GM08714 (cell line): ENCODE results near the gene MRPS6.

Experiments
- H3K4me3 ChIP-seq: fragments of 200-500 bp; sonication (Bioruptor generic); 2 replicates; pipeline ENCODE4 v1.5.1; 2014; ENCODE audit warnings: mild to moderate bottlenecking, low read length, inconsistent platforms
- ZNF274 ChIP-seq: IDR thresholded peaks from 2 replicates; pipeline ENCODE4 v1.6.1; 2012; ENCODE audit warnings: mild to moderate bottlenecking, low read depth, low read length

MRPS6 gene

DNA sequence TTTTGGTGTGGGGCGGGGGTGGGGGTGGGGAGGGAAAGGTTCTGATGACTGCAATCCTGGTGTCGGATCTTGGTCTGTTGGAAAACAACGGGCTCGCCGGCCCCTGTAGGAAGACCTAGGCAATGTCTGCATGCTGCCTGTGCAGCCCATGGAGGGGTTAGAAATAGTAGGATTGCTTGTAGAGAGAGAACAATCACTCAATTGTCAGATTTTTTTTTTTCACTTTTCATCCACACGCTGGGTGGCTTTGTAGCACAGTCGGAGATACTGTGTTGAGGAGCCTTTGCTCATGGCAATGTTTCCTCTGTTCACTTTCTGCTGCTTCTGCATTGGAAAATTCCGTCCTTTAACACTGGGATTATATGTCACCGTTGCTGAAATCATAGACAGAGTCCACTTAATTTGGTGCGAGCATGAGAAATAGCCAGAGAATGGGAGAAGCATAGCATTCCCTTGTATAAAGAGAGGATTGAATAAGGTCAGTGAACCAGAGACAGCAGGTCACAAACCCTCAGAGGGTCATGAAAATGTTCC, 107.5 kb downstream of the MRPS6 start:
- H3K4me3 ChIP-seq, result no peak overlapping the region
- TF ChIP-seq ZNF274, result no peak

DNA sequence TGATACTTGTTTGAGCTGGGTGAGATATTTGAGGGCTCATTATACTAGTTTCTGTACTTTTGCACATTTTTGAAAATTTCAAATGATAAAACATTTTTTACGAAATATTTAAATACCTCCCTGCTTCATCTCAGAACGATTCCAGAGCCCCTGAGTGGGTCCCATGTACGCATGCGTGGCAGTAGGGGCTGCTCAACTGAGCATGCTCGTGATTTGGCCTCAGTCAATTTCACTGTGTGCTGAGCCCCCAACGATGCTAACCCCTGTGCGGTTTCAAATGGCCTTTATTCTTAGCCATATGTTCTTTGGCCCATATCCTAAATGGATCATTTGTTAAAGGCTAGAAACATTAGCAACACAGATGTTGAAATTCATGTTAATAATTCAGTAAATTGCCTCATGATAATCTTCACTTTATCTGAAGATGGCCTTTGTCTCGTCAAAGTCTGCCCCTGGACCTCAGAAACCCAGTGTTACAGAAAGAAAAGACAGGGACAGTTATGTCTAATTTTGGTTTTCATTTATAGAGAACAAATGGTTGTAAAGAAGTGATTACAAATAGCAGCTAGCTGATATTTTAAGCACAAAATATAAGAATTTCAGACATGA, 108.2 kb downstream of the MRPS6 start:
- TF ChIP-seq ZNF274, result no peak
- no peak overlapping the region for H3K4me3 ChIP-seq

DNA sequence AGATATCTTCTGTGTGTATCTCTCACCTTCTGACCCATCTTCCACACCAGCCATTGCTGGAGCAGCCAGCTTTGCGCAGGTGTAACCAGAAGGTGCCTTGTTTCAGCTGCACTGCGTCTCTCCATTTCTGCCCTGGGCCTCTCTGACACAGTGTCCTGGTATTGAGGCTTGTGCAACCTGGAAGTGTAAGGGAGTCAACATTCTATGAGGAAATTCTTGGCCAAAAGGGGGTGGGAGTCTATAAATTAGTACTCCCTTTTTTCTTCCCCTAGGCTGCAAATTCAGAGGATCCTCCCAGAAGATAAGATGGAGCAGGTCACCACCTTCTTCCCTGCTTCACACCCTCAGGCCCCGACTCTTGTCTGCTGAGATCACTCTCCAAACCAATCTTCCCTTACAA, 109.1 kb downstream of the MRPS6 start:
- no peak overlapping the region for H3K4me3 ChIP-seq
- no peak for TF ChIP-seq ZNF274

DNA sequence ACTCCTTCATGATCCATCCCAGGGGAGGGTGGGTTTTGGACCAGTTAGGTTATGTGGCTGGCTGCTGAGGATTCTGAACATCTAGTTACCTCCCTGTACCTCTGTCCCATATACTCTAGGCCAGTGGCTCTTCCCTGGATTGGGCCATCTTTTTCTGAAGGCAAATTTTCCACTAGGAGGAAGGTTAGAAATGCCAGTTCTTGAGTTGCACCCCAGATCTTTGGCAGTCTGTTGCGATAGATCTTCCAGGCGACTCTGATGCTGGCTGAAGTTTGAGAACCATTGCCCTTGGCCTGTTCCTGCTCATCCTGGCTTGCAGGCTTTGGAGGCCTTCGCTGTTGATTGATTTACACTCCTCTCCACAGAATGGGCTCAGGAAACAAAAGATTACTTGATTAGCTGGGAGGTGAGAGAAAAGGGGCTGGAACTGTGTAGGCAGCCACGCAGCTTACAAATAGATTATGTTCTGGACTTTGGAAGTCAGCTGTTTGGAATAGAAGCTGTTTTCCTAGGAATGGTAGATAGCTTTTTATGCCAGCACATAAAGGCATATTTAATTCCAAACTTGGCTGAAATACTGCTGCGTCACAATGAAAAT, 110.1 kb downstream of the MRPS6 start:
- no peak for TF ChIP-seq ZNF274
- H3K4me3 ChIP-seq, result no peak overlapping the region

DNA sequence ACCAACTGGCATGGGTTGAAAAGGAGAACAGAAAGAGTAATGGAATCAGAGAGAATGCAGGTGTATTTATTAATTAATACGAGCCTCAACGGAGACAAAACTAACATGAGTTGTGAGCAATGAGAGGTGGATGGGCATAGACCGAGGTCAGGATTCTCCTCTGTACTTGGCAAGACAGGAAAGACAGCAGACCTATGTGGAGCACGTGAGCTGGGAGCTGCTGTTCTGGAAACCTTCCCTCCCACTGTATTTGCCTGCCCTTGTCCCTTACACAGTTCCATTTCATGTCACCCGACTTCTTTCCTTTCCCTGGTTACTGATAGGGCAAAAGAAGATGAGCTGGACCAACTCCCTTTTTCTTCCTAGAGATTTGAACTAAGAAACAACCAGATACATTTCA, 110.9 kb downstream of the MRPS6 start:
- H3K4me3 ChIP-seq, result no peak overlapping the region
- TF ChIP-seq ZNF274, result no peak

DNA sequence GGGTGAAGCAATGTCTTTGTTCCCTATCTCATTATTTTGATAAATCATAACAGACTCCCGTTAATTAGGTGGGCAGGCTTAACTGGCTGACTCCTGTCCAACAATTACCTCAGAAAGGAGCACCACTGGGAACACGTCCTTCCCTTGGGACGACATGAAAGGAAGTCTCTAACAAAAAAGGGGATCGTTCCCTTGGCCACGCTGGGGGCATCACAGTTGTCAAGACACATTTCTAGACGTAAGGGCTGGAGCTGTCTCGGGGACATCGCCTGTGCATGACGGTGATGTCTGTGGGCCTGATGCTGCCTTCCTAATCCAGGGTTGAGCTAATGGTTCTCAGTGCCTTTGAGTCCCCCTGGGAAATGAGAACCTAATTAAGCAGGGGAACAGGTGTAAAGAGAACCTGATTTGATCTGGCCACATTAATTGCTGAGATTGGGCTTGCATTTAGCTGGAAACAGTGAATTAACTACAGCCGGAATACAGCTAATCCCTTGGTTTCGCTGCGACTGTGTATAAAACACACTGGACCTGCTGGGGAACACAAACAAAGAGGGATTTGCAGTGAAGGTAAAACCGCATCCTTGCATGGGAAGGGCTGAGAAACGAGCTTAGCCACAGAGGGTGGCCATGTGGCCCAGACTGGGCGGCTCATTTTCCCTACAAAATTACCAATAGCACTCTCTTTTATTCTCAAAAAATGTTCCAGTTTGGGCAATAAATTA, 111.8 kb downstream of the MRPS6 start:
- H3K4me3 ChIP-seq, result no peak overlapping the region
- TF ChIP-seq ZNF274, result no peak

DNA sequence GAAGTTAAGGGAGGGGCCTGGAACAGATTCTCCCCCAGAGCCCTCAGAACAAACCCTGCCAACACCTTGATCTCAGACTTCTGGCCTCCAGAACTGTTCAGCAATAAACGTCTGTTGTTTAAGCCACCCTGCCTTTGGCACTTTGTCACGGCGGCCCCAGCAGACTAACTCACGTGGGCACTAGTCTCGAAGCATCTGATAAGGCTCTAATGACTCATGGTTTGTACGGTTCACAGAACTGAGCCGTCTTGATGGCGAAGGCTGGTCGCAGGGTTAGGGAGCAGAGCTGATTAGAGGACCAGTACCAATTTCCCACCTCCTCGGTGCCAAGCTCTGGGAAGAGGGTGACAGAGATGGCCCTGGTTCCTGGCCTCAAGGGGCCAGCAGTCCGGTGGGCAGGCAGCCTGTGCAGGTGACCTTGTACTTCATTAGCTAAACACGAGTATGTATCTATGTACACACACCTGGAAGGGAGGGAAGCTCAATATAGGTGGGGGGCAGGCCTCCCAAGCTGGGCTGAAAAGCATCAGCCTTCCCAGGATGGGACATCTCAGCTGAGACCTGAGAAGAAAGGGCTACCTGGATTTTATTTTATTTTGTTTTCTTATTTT, 112.8 kb downstream of the MRPS6 start:
- H3K4me3 ChIP-seq, result no peak overlapping the region
- no peak for TF ChIP-seq ZNF274

DNA sequence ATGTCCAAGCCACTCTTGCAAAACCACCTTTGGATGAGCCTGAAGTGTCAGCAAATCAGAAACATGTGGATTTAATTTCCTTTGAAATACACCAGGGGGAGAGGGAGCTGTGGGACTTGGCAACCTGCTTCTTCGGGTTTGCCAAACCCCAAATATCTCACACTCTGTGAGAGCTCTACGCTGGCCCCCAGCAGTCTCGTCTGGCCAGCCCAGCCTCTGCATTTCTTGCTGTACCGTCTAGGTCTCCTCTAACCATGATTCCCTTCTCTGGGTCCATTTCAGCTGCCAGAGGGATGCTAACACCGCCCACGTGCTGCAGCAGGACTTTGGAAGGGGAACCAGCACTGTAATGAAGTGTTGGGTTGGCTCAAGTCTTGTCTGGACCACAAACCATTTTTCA, 114.6 kb downstream of the MRPS6 start:
- H3K4me3 ChIP-seq, result no peak overlapping the region
- no peak for TF ChIP-seq ZNF274

DNA sequence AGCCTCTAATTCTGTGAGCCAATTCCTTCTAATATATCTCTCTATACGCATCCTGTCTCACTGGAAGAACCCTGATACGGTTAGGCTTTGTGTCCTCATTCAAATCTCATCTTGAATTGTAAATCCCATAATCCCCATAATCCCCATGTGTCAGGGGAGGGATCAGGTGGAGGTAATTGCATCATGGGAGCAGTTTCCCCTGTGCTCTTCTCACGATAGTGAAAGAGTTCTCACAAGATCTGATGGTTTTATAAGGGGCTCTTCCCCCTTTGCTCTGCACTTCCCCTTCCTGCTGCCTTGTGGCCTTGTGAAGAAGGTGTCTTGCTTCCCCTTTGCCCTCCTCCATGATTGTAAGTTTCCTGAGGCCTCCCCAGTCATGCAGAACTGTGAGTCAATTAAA, 116.1 kb downstream of the MRPS6 start:
- no peak for TF ChIP-seq ZNF274
- H3K4me3 ChIP-seq, result no peak overlapping the region

DNA sequence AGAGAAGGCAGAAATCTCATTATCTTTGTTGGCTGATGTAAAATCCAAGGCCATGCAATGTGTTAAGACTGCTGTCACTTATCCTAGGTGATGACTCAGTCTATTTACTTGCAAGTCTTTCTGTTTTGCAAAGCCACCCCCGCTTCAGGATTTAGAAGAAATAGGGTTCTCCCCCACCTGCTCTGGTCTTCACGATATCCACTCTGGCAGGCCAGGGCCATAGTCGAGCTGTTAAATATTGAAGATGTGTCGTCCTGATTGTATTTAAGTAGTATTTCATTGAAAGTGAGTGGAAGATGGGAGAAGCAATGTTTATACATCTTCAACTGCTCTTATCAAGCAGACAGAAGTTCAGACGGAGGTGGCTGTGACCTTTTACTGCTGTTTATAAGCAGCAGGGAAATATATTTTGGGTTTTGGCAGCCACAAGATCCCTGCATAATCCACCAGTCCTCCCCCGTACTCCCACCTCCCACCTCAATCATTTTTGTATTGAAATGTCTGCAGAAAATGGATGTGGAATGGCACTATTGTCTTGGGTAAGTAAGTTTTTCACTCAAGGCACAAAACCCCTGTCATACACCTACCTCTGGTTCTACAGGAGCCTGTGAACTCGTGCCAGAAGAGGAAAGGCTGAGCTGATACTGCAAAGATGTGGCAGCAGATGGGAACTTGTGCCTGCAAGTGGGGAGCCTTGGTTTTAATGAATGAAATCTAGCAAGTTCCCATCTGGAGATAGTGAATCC, 117.4 kb downstream of the MRPS6 start:
- no peak for TF ChIP-seq ZNF274
- no peak overlapping the region for H3K4me3 ChIP-seq

DNA sequence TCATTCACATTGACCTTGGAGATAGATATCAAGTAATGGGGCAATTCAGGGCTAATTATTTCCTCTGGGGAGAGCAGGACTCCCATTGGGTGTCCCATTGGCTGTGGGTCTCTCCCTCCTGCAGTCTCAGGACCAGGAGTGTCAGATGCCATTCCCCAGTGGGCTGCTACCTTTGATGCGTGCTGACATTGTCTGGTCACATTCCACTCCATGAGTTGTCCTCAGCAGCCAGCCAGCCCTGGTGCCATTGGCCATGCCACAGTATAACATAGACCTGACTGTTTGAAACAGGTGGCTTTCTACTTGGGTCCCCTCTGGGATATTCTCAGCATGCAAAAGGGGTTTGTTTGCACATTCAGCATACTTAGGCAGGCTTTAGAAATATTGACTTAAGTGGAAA, 118.5 kb downstream of the MRPS6 start:
- TF ChIP-seq ZNF274, result no peak
- no peak overlapping the region for H3K4me3 ChIP-seq
